ENCODE results near the gene DSTYK. TPM values are rescaled to one million over a fixed set of nuclear protein-coding genes. Genes with fewer than 3 reads are reported as not detected.
A peak's percentile ranks its signal among the peaks of the same experiment; 100 is the strongest.

DSTYK gene
- total RNA-seq, 2 experiments from 2014 or later = 9.7 to 10.4 TPM

- ATAC-seq (peak; percentile 63), DNase-seq (peak; percentile 81)
- Mint-ChIP-seq H3K4me1 (ENCODE audit: low read depth) (peaks cover 52% of the 10 kb centered on the region), H3K9me3 (ENCODE audit: insufficient read depth) (no peaks in the 10 kb centered on the region), H3K4me3 (peak overlapping the region; percentile 80), H3K36me3 (ENCODE audit: low read depth) (no peaks in the 10 kb centered on the region), H3K27ac (peak overlapping the region; percentile 77), H3K27me3 (ENCODE audit: low read depth) (peaks cover 27% of the 10 kb centered on the region)
- POLR2A ChIA-PET = interaction anchor here (2.3 kb wide), 2 partner anchors 25 to 108 kb away, joined by 7 to 8 read pairs; partner anchors contain the start of gene RBBP5
- CTCF ChIA-PET = interaction anchor here (0.6 to 24.8 kb wide), 39 partner anchors 9 to 735 kb away, joined by 3 to 509 read pairs (median 4); partner anchors contain the start of genes DSTYK, PIK3C2B and RBBP5
Observed at GRCh38 chr1:205229399-205229871, 17.9 kb upstream of the DSTYK start.

- Mint-ChIP-seq H3K4me3 (peak overlapping the region; percentile 80), H3K27me3 (ENCODE audit: low read depth) (peaks cover 31% of the 10 kb centered on the region), H3K36me3 (ENCODE audit: low read depth) (no peaks in the 10 kb centered on the region), H3K9me3 (ENCODE audit: insufficient read depth) (no peaks in the 10 kb centered on the region), H3K4me1 (ENCODE audit: low read depth) (peaks cover 48% of the 10 kb centered on the region), H3K27ac (no peak overlapping the region)
- POLR2A ChIA-PET = interaction anchor here (0.5 to 2.3 kb wide), 9 partner anchors 8 to 271 kb away, joined by 3 to 8 read pairs (median 4); partner anchors contain the start of genes DSTYK and RBBP5
- DNase-seq = no peak
- ATAC-seq = peak; percentile 45
- CTCF ChIA-PET = interaction anchor here (0.6 to 24.8 kb wide), 28 partner anchors 9 to 254 kb away, joined by 3 to 509 read pairs (median 4); partner anchors contain the start of genes DSTYK and RBBP5
Observed at GRCh38 chr1:205228093-205228521, 16.6 kb upstream of the DSTYK start.

- ATAC-seq (peak; percentile 95), DNase-seq (peak; percentile 91)
- ChIA-PET POLR2A (interaction anchor here (0.5 to 2.0 kb wide), 4 partner anchors 16 to 271 kb away, joined by 3 to 7 read pairs (median 4); partner anchors contain the start of gene DSTYK), CTCF (interaction anchor here (0.5 to 24.8 kb wide), 21 partner anchors 9 to 254 kb away, joined by 3 to 509 read pairs (median 4); partner anchors contain the start of genes DSTYK and RBBP5)
- Mint-ChIP-seq H3K4me3 (peak within 1 kb of the TSS; percentile 80), H3K36me3 (ENCODE audit: low read depth) (no peaks in the 10 kb centered on the region), H3K4me1 (ENCODE audit: low read depth) (peaks cover 45% of the 10 kb centered on the region), H3K9me3 (ENCODE audit: insufficient read depth) (no peaks in the 10 kb centered on the region), H3K27me3 (ENCODE audit: low read depth) (peaks cover 34% of the 10 kb centered on the region), H3K27ac (peak within 1 kb of the TSS; percentile 77)
Observed at GRCh38 chr1:205227584-205228013, 16.1 kb upstream of the DSTYK start, which contains the start of gene TMCC2. Gene TMCC2, plus strand, starts transcription at chr1:205227946. Its CDS starts 619 bp downstream, at chr1:205228565.

- no peak for ATAC-seq
- POLR2A ChIA-PET = interaction anchor here (1.4 to 2.0 kb wide), 2 partner anchors 15 to 30 kb away, joined by 4 to 7 read pairs; partner anchors contain the start of gene DSTYK
- H3K27ac Mint-ChIP-seq = no peak overlapping the region
- CTCF ChIA-PET = interaction anchor here (0.5 to 24.8 kb wide), 12 partner anchors 8 to 238 kb away, joined by 3 to 509 read pairs (median 18); partner anchors contain the start of gene RBBP5
- H3K4me3 Mint-ChIP-seq = peak overlapping the region; percentile 77
- no peaks in the 10 kb centered on the region for H3K36me3 Mint-ChIP-seq (ENCODE audit: low read depth)
- H3K27me3 Mint-ChIP-seq (ENCODE audit: low read depth) = peaks cover 34% of the 10 kb centered on the region
- DNase-seq = no peak
- H3K9me3 Mint-ChIP-seq (ENCODE audit: insufficient read depth) = no peaks in the 10 kb centered on the region
- peaks cover 40% of the 10 kb centered on the region for H3K4me1 Mint-ChIP-seq (ENCODE audit: low read depth)
Observed at GRCh38 chr1:205226868-205227583, 15.5 kb upstream of the DSTYK start.

GRCh38 chr1:205225901-205226765 lies 14.6 kb upstream of the DSTYK start:
- DNase-seq = no peak
- Mint-ChIP-seq H3K27ac (no peak overlapping the region), H3K4me1 (ENCODE audit: low read depth) (peaks cover 36% of the 10 kb centered on the region), H3K27me3 (ENCODE audit: low read depth) (peaks cover 34% of the 10 kb centered on the region), H3K36me3 (ENCODE audit: low read depth) (no peaks in the 10 kb centered on the region), H3K4me3 (no peak overlapping the region), H3K9me3 (ENCODE audit: insufficient read depth) (no peaks in the 10 kb centered on the region)
- CTCF ChIA-PET = interaction anchor here (1.1 to 24.8 kb wide), 6 partner anchors 11 to 47 kb away, joined by 3 to 509 read pairs (median 30); no protein-coding TSS in a partner anchor
- no peak for ATAC-seq
- POLR2A ChIA-PET = no interaction called here

GRCh38 chr1:205224736-205225135 lies 13.2 kb upstream of the DSTYK start:
- Mint-ChIP-seq H3K27me3 (ENCODE audit: low read depth) (peaks cover 34% of the 10 kb centered on the region), H3K4me3 (no peak overlapping the region), H3K9me3 (ENCODE audit: insufficient read depth) (no peaks in the 10 kb centered on the region), H3K36me3 (ENCODE audit: low read depth) (no peaks in the 10 kb centered on the region), H3K4me1 (ENCODE audit: low read depth) (peaks cover 27% of the 10 kb centered on the region), H3K27ac (no peak overlapping the region)
- POLR2A ChIA-PET = no interaction called here
- CTCF ChIA-PET = interaction anchor here (1.6 to 24.8 kb wide), 2 partner anchors 10 to 30 kb away, joined by 5 to 509 read pairs; no protein-coding TSS in a partner anchor
- no peak for ATAC-seq
- DNase-seq = no peak

- Mint-ChIP-seq H3K9me3 (ENCODE audit: insufficient read depth) (no peaks in the 10 kb centered on the region), H3K27ac (no peak overlapping the region)
- CTCF ChIA-PET = interaction anchor here (0.9 to 4.4 kb wide), 2 partner anchors 9 to 79 kb away, joined by 4 to 31 read pairs; partner anchors contain the start of gene TMCC2
Observed at GRCh38 chr1:205220421-205220820, 8.9 kb upstream of the DSTYK start.

GRCh38 chr1:205217418-205217817 lies 5.9 kb upstream of the DSTYK start:
- no peak for ATAC-seq

More at GRCh38 chr1:205220421-205220820, 8.9 kb upstream of the DSTYK start:
- Mint-ChIP-seq H3K4me3 (no peak overlapping the region), H3K36me3 (ENCODE audit: low read depth) (no peaks in the 10 kb centered on the region), H3K27me3 (ENCODE audit: low read depth) (peaks cover 19% of the 10 kb centered on the region), H3K4me1 (ENCODE audit: low read depth) (peaks cover 3% of the 10 kb centered on the region)
- DNase-seq (no peak), ATAC-seq (no peak)
- POLR2A ChIA-PET = interaction anchor here (0.6 kb wide), 1 partner anchor 8 kb away, joined by 4 read pairs; no protein-coding TSS in a partner anchor

GRCh38 chr1:205216588-205216987 lies 5.1 kb upstream of the DSTYK start:
- Mint-ChIP-seq H3K9me3 (ENCODE audit: insufficient read depth) (no peaks in the 10 kb centered on the region), H3K27me3 (ENCODE audit: low read depth) (peaks cover 4% of the 10 kb centered on the region), H3K4me3 (no peak overlapping the region), H3K27ac (no peak overlapping the region), H3K4me1 (ENCODE audit: low read depth) (peaks cover 29% of the 10 kb centered on the region), H3K36me3 (ENCODE audit: low read depth) (no peaks in the 10 kb centered on the region)
- no peak for ATAC-seq
- ChIA-PET CTCF (interaction anchor here (4.4 kb wide), 1 partner anchor 12 kb away, joined by 31 read pairs; the partner anchor contains the start of gene TMCC2), POLR2A (no interaction called here)
- no peak for DNase-seq

More at GRCh38 chr1:205217418-205217817, 5.9 kb upstream of the DSTYK start:
- H3K4me1 Mint-ChIP-seq (ENCODE audit: low read depth) = peaks cover 20% of the 10 kb centered on the region
- POLR2A ChIA-PET = no interaction called here
- H3K27ac Mint-ChIP-seq = no peak overlapping the region
- DNase-seq = no peak
- no peaks in the 10 kb centered on the region for H3K36me3 Mint-ChIP-seq (ENCODE audit: low read depth)
- CTCF ChIA-PET = interaction anchor here (4.4 kb wide), 1 partner anchor 12 kb away, joined by 31 read pairs; the partner anchor contains the start of gene TMCC2
- no peak overlapping the region for H3K4me3 Mint-ChIP-seq
- no peaks in the 10 kb centered on the region for H3K9me3 Mint-ChIP-seq (ENCODE audit: insufficient read depth)
- peaks cover 4% of the 10 kb centered on the region for H3K27me3 Mint-ChIP-seq (ENCODE audit: low read depth)

GRCh38 chr1:205214756-205215155 lies 3.3 kb upstream of the DSTYK start:
- ChIA-PET POLR2A (no interaction called here), CTCF (interaction anchor here (1.0 to 2.0 kb wide), 5 partner anchors 10 to 226 kb away, joined by 3 to 5 read pairs (median 3); partner anchors contain the start of gene TMCC2)
- ATAC-seq (no peak), DNase-seq (no peak)
- Mint-ChIP-seq H3K27me3 (ENCODE audit: low read depth) (peaks cover 4% of the 10 kb centered on the region), H3K4me3 (peak overlapping the region; percentile 9), H3K36me3 (ENCODE audit: low read depth) (peaks cover 4% of the 10 kb centered on the region), H3K4me1 (ENCODE audit: low read depth) (peaks cover 37% of the 10 kb centered on the region), H3K27ac (peak overlapping the region; percentile 60), H3K9me3 (ENCODE audit: insufficient read depth) (no peaks in the 10 kb centered on the region)
